ENCODE data around the gene ABCD2.

- no peak for TF ChIP-seq CTCF (IDR thresholded peaks at IDR 0.05; ENCODE audit: low read depth, low read length)
- no peak for TF ChIP-seq EZH2phosphoT487 (IDR thresholded peaks at IDR 0.05; ENCODE audit: low read depth)
Measured at GRCh38 chr12:39538679-39539104, 80.9 kb downstream of the ABCD2 start.
